ENCODE results near the gene PHYH.

The PHYH gene

DNA sequence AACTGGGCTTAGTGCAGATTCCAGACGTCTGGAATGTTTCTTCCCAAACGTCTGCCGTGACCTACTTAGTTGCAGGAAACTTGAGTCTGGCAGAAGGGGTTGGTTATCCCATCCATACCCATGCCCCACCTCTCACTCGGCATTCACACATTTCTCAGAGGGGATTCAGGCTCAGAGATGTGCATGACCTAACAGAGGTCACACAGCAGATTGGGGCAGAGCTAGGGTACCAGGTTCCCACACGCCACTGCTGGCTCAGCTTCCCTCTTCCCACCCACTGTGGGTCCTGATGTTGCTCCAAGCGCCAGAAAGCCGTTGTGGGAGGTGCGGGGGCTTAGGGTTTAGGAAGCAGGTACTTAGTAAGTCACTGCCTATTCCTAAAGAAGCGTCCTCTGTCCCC, 68.7 kb downstream of the PHYH start:
- in situ Hi-C loops (cut with MboI; ENCODE audit: low sequenced_read_pairs) = no loop called here
